Mammary epithelial cell (primary cell): Measurements from ENCODE around the gene SBF1.

Source experiments
- EZH2 ChIP-seq: IDR thresholded peaks from 2 replicates; pipeline ENCODE4 v1.6.1; 2012; ENCODE audit warnings: low read length, inconsistent platforms, borderline replicate concordance
- TF ChIP-seq, protein P1 (sequence below), 2 donors: IDR thresholded peaks in 1 of 2; conservative IDR thresholded peaks in 1 of 2; 2 replicates each; pipeline ENCODE4 v1.5.1; 2011 to 2012; ENCODE audit warnings: inconsistent platforms in 2 of 2, low read length in 2 of 2, mild to moderate bottlenecking in 2 of 2, control low read depth in 1 of 2, low read depth in 1 of 2; ENCODE audit not compliant: insufficient read depth in 1 of 2; ENCODE audit errors: extremely low read depth in 1 of 2

DNA sequence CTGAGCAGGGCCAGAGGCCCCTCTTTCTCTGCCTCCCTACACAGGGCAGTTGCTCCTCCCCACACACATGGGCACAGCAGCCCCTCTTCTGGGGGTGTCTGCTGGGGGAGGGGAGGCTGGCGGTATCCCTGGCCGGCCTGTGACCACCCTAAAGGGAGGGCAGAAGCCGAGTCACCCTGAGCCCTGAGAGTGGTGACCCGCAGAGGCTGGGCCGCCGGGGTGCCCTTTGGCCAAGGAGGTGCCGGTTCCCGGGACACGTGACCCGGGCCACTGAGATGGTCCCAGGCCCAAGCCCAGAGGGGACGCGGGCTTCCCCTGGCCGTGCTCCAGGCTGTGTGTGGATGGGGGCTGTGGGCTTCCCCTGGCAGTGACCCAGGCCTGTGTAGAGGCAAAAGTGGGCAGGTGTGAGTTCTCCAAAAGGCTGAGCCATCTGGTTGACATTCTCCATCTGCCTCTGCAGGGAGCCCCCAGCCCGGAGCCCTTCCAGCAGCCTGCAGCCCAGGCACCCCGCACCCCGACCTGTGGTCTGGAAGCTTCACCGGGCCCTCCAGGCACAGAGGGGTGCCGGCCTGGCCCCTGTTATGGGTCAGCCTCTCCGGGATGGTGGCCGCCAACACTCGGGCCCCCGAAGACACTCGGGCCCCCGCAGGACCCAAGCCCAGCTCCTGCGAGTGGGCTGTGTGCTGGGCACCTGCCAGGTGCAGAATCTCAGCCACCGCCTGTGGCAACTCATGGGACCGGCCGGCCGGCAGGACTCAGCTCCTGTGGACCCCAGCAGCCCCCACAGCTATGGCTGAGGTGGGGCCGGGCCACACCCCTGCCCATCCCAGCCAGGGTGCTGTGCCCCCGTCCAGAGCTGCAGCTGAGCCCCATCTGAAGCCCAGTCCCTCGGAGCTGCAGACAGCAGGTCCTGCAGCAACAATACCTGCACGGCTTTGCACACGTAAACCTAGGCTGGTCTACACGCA is 7.6 kb upstream of the SBF1 start:
- TF ChIP-seq, protein P1, sequence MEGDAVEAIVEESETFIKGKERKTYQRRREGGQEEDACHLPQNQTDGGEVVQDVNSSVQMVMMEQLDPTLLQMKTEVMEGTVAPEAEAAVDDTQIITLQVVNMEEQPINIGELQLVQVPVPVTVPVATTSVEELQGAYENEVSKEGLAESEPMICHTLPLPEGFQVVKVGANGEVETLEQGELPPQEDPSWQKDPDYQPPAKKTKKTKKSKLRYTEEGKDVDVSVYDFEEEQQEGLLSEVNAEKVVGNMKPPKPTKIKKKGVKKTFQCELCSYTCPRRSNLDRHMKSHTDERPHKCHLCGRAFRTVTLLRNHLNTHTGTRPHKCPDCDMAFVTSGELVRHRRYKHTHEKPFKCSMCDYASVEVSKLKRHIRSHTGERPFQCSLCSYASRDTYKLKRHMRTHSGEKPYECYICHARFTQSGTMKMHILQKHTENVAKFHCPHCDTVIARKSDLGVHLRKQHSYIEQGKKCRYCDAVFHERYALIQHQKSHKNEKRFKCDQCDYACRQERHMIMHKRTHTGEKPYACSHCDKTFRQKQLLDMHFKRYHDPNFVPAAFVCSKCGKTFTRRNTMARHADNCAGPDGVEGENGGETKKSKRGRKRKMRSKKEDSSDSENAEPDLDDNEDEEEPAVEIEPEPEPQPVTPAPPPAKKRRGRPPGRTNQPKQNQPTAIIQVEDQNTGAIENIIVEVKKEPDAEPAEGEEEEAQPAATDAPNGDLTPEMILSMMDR (conservative IDR thresholded peaks at IDR 0.05 in 1 of 2, IDR thresholded peaks at IDR 0.05 in 1 of 2; ENCODE audit: extremely low read depth in 1 of 2, insufficient read depth in 1 of 2, low read depth in 1 of 2, low read length in 2 of 2): no peak
- no peak for TF ChIP-seq EZH2
